HG03280 (cell line): ENCODE measurements around the gene ERAP2.

Experiments used
- ATAC-seq: cut with Tn5 transposase; IDR thresholded peaks from one replicate; pipeline ENCODE4 v1.9.1; 2021; ENCODE audit warnings: mild to moderate bottlenecking, moderate library complexity; ENCODE audit not compliant: unreplicated experiment

ERAP2 gene

GRCh38 chr5:96896276-96896675, 20.0 kb downstream of the ERAP2 start:
- ATAC-seq = peak; percentile 83

- peak; percentile 89 for ATAC-seq
These were observed 20.5 kb downstream of the ERAP2 start for GRCh38 chr5:96896806-96897205.

- ATAC-seq = no peak
These were observed 25.1 kb downstream of the ERAP2 start for GRCh38 chr5:96901384-96901783.

GRCh38 chr5:96901841-96902240, 25.5 kb downstream of the ERAP2 start:
- no peak for ATAC-seq

GRCh38 chr5:96902876-96903275, 26.6 kb downstream of the ERAP2 start:
- no peak for ATAC-seq

GRCh38 chr5:96903300-96903699, 27.0 kb downstream of the ERAP2 start:
- no peak for ATAC-seq

GRCh38 chr5:96904054-96904931, 28.0 kb downstream of the ERAP2 start:
- no peak for ATAC-seq

GRCh38 chr5:96905864-96906263, 29.6 kb downstream of the ERAP2 start:
- ATAC-seq = no peak

- no peak for ATAC-seq
These were observed 32.7 kb downstream of the ERAP2 start for GRCh38 chr5:96909003-96909402.

- ATAC-seq = no peak
These were observed 33.1 kb downstream of the ERAP2 start for GRCh38 chr5:96909435-96909834.

- no peak for ATAC-seq
These were observed 34.8 kb downstream of the ERAP2 start for GRCh38 chr5:96911139-96911538.

GRCh38 chr5:96913233-96913632, 36.9 kb downstream of the ERAP2 start:
- ATAC-seq = no peak

- ATAC-seq = peak; percentile 61
These were observed 43.5 kb downstream of the ERAP2 start for GRCh38 chr5:96919754-96920197.

GRCh38 chr5:96920744-96921355, 44.5 kb downstream of the ERAP2 start:
- no peak for ATAC-seq

GRCh38 chr5:96922499-96923244, 46.4 kb downstream of the ERAP2 start:
- no peak for ATAC-seq

GRCh38 chr5:96924016-96924443, 47.7 kb downstream of the ERAP2 start:
- no peak for ATAC-seq

GRCh38 chr5:96926276-96926675, 50.0 kb downstream of the ERAP2 start:
- no peak for ATAC-seq

GRCh38 chr5:96927008-96927407, 50.7 kb downstream of the ERAP2 start:
- no peak for ATAC-seq

GRCh38 chr5:96928931-96929708, 52.8 kb downstream of the ERAP2 start:
- ATAC-seq = no peak

GRCh38 chr5:96930058-96930457, 53.8 kb downstream of the ERAP2 start:
- no peak for ATAC-seq

- ATAC-seq = no peak
These were observed 54.3 kb downstream of the ERAP2 start for GRCh38 chr5:96930589-96930988.
